Sciatic nerve (tissue), 2 donors: ENCODE results near the gene AGRP. TPM values are rescaled to one million over a fixed set of nuclear protein-coding genes. Genes with fewer than 3 reads are reported as not detected.

Experiments used
- ATAC-seq: fragments of 200-7000 bp; cut with Tn5 transposase; one replicate; pipeline ENCODE4 v1.9.1; 2020; ENCODE audit warnings: mild to moderate bottlenecking, moderate library complexity
- DNase-seq: peaks from one replicate; pipeline ENCODE4 v3.0.0-alpha.2; 2020; ENCODE audit warnings: low spot score
- intact Hi-C: fragments of 100-400 bp; cut with DNase I; formaldehyde crosslinking; loops from one replicate; pipeline ENCODE4 v1.14.2; 2022
- total RNA-seq: library from RNA; stranded (reverse); fragmentation: NEBNext Ultra II Directional; extraction: Animal tissue kit (Norgen Biotek cat#: 25700); gene quantifications from one replicate; pipeline ENCODE4 v1.2.1, GENCODE V29; 2021
- donor health status: DM: no; HTN: no; CAD: no.
- donor health status: DM: no; HTN: no; CAD: no.

Gene AGRP
- total RNA-seq, 1 donor from 2014 or later = not detected

GRCh38 chr16:67470359-67470758, 13.0 kb downstream of the AGRP start:
- intact Hi-C loops = no loop called here
- peak; percentile 65 for ATAC-seq
- DNase-seq = peak; percentile 82

DNA sequence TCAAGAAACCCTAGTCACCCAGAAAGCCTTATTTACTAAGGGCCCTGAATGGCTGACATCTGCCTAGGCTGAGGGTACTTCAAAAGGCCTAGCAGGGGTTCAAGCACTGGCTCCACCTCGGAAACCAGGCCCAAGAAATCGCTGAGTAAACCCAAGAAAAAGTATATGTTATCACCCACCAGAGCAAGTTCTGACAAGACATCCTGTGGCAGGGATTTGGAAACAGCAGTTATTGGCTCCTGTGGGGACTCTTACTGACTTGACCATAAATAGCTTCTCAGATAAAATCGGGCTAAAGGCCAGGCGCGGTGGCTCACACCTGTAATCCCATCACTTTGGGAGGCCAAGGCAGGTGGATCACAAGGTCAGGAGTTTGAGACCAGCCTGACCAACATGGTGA, 14.6 kb downstream of the AGRP start:
- ATAC-seq (no peak), DNase-seq (no peak)
- intact Hi-C loops = loop anchor here (5.0 kb wide), 1 partner anchor 41 kb away; no protein-coding TSS in a partner anchor

- intact Hi-C loops = loop anchor here (5.0 kb wide), 1 partner anchor 39 kb away; no protein-coding TSS in a partner anchor
- DNase-seq (no peak), ATAC-seq (no peak)
Observed at GRCh38 chr16:67466581-67466980, 16.8 kb downstream of the AGRP start.

- intact Hi-C loops = loop anchor here (5.0 kb wide), 1 partner anchor 192 kb away; no protein-coding TSS in a partner anchor
- ATAC-seq (no peak), DNase-seq (no peak)
Observed at GRCh38 chr16:67464565-67464964, 18.8 kb downstream of the AGRP start.

DNA sequence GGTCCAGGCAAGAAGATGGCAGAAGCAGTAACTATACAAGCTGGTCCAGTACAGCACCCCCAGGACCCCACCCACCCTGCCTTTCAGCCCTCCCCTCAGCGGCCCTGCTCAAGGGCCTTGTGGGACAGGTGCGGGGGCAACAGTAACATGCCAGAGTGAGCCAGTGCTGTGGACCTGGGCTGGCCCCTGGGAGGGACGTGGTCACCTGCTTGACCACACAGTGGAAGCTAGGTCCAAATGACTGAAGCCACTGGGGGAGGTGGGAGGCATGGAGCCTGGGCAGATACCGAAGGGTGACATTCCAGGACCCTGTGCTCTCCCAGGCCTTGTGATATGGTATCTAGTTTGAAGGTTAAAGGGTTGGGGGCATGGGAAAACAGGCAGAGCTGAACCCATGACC, 19.7 kb downstream of the AGRP start:
- no peak for ATAC-seq
- intact Hi-C loops = loop anchor here (5.0 kb wide), 1 partner anchor 191 kb away; no protein-coding TSS in a partner anchor

GRCh38 chr16:67463059-67463458, 20.3 kb downstream of the AGRP start:
- ATAC-seq (no peak), DNase-seq (no peak)
- intact Hi-C loops = loop anchor here (5.0 kb wide), 1 partner anchor 191 kb away; no protein-coding TSS in a partner anchor

More for the DNA sequence above, 19.7 kb downstream of the AGRP start:
- DNase-seq = no peak

DNA sequence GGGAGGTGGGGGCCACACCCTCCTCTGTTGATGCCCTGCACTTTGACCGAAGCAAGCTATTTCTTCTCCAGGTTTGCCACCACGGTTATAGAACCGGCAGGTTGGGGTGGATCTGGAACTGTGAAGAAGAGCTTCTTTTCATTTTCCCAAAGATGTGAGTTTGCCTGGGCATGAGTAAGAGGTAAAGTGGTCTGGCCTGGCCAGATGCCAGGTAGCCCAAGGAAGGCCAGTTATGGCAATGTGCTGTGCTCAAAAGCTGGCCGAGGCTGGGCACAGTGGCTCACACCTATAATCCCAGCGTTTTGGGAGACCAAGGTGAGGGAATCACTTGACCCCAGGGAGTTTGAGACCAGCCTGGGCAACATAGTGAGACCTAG, 21.1 kb downstream of the AGRP start:
- ATAC-seq = no peak
- intact Hi-C loops = loop anchor here (5.0 kb wide), 1 partner anchor 190 kb away; no protein-coding TSS in a partner anchor

DNA sequence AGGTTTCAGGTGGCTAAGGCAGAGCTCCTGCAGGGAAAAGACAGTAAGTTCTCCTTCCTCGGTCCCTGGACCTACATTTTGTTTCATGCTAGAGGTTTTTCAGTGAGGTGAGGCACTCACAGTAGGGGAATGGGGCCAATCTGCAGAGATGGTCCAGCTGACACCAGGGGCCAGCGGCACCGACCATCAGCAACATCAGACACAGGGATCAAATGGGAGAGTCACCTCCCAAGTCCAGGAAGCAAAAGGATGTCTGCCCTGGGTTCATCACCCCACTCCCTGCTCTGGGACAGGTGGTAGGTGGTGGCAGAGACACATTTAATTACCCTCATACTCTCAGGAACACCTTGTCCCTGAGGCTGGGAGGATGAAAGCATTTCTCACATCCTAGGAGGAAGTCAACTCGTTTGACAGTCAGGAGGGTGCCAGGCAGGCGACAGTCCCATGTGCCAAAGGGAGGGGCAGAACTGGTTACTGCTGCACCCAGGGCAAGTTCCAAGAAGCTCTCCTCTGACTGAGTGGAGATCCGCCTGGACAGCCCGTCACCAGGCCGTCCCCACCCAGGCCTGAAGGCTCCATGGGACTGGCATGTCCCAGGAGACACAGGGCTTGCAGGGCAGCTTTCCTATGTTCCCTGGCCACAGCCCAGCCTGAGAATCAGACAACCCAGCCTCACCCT, 21.6 kb downstream of the AGRP start:
- no peak for ATAC-seq
- no peak for DNase-seq
- intact Hi-C loops = loop anchor here (5.0 kb wide), 1 partner anchor 189 kb away; no protein-coding TSS in a partner anchor

More for the DNA sequence above, 21.1 kb downstream of the AGRP start:
- DNase-seq = no peak

- intact Hi-C loops = loop anchor here (5.0 kb wide), 1 partner anchor 189 kb away; no protein-coding TSS in a partner anchor
- no peak for DNase-seq
- no peak for ATAC-seq
Observed at GRCh38 chr16:67460961-67461360, 22.4 kb downstream of the AGRP start.

- intact Hi-C loops = loop anchor here (5.0 kb wide), 1 partner anchor 188 kb away; no protein-coding TSS in a partner anchor
- DNase-seq (no peak), ATAC-seq (peak; percentile 66)
Observed at GRCh38 chr16:67460168-67460567, 23.2 kb downstream of the AGRP start.

GRCh38 chr16:67459861-67460150, 23.5 kb downstream of the AGRP start:
- intact Hi-C loops = loop anchor here (5.0 kb wide), 1 partner anchor 188 kb away; no protein-coding TSS in a partner anchor
- ATAC-seq = peak; percentile 83
- no peak for DNase-seq

- intact Hi-C loops = no loop called here
- ATAC-seq (peak; percentile 60), DNase-seq (no peak)
Observed at GRCh38 chr16:67459066-67459860, 24.1 kb downstream of the AGRP start.

DNA sequence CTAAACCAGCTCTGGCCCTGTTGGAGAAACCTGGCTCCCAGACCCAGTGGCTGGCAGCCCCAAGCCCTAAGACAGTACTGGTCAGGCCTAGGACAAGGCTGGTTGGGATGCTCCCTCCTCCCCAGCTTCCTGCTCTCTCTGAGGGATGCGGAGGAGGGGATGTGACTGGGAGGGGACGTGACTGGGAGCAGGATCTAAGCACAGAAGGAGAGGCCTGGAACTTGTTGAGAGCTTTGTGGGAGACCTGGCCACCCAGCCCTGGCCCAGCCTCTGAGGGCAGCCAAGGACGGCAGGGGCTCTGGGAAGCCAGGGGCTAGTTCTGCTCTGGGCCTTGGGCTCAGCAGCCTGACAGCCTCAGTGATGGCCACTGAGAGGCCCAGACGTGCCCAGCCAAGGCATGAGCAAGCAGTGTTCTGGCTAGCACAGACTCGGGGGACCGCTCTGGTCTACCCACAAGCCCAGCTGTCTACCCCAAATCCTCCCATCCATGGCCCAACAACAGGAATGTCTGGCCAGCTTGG, 25.2 kb downstream of the AGRP start:
- ATAC-seq (peak; percentile 31), DNase-seq (no peak)
- intact Hi-C loops = no loop called here

GRCh38 chr16:67457611-67458010, 25.7 kb downstream of the AGRP start:
- no peak for DNase-seq
- intact Hi-C loops = no loop called here
- no peak for ATAC-seq

- intact Hi-C loops = no loop called here
- ATAC-seq (no peak), DNase-seq (no peak)
Observed at GRCh38 chr16:67456391-67457081, 26.8 kb downstream of the AGRP start.

DNA sequence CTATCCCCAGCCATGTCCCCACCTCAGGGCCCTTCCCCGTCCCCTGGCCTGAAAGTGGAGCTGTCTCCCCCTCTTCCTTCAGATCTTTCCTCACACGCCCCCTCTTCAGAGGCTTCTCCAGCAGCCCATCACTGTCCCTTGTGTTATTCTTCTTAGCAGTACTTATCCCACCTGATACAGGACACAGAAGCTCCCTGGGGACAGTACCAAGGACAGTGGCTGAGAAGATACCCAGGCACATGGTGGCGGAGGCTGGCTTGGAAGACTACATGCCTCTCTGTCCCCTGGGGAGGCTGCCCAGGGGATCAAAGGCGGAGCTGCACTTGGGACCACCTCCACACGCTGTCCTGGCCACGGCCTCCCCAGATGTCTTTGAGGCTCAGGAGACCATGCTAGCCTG, 28.5 kb downstream of the AGRP start:
- ATAC-seq (no peak), DNase-seq (no peak)
- intact Hi-C loops = no loop called here

GRCh38 chr16:67454104-67454503, 29.2 kb downstream of the AGRP start:
- no peak for DNase-seq
- ATAC-seq = no peak
- intact Hi-C loops = no loop called here

- ATAC-seq (no peak), DNase-seq (no peak)
- intact Hi-C loops = no loop called here
Observed at GRCh38 chr16:67451704-67452435, 31.5 kb downstream of the AGRP start.
